Measurements from ENCODE around the gene SRCIN1. TPM values are rescaled to one million over a fixed set of nuclear protein-coding genes. Genes with fewer than 3 reads are reported as not detected.
"Not testable (repeated sequence)": the region's sequence is repeated elsewhere in the genome, so short reads cannot be mapped to it uniquely, and the experiment has no call there.

The SRCIN1 gene
- polyA plus RNA-seq, 1 donor, result 7.6 TPM

- no CpG with 5 or more reads among the region's 80 CpGs for WGBS (ENCODE audit: insufficient coverage, low lambda C conversion rate)
- H3K27me3 ChIP-seq (ENCODE audit: control insufficient read depth, insufficient read depth, low read length), result peaks cover 30% of the 10 kb centered on the region
- H3K36me3 ChIP-seq (ENCODE audit: control insufficient read depth, insufficient read depth, low read length), result peaks cover 3% of the 10 kb centered on the region
- H3K27ac ChIP-seq (ENCODE audit: low read length), result no peak overlapping the region
- peaks cover 10% of the 10 kb centered on the region for H3K4me1 ChIP-seq (ENCODE audit: control insufficient read depth, insufficient read depth, low read length)
- peak in 1 of 2 donors; percentile 32 for DNase-seq
- peak overlapping the region; percentile 7 for H3K4me3 ChIP-seq (ENCODE audit: low read length)
- H3K9me3 ChIP-seq (ENCODE audit: control insufficient read depth, low read depth, low read length), result peaks cover 3% of the 10 kb centered on the region
These were observed 95.9 kb downstream of the SRCIN1 start for GRCh38 chr17:38509772-38510420.

- WGBS (ENCODE audit: insufficient coverage, low lambda C conversion rate), result no CpG with 5 or more reads among the region's 27 CpGs
- H3K4me3 ChIP-seq (ENCODE audit: low read length), result peak overlapping the region; percentile 7
- H3K9me3 ChIP-seq (ENCODE audit: control insufficient read depth, low read depth, low read length), result peaks cover 3% of the 10 kb centered on the region
- no peak overlapping the region for H3K27ac ChIP-seq (ENCODE audit: low read length)
- DNase-seq, result peak; percentile 78 to 83
- peaks cover 6% of the 10 kb centered on the region for H3K36me3 ChIP-seq (ENCODE audit: control insufficient read depth, insufficient read depth, low read length)
- peaks cover 10% of the 10 kb centered on the region for H3K4me1 ChIP-seq (ENCODE audit: control insufficient read depth, insufficient read depth, low read length)
- H3K27me3 ChIP-seq (ENCODE audit: control insufficient read depth, insufficient read depth, low read length), result peaks cover 30% of the 10 kb centered on the region
These were observed 96.6 kb downstream of the SRCIN1 start for GRCh38 chr17:38508954-38509771.

- Histone ChIP-seq H3K9me3 (ENCODE audit: control insufficient read depth, low read depth, low read length) (peaks cover 3% of the 10 kb centered on the region), H3K4me3 (ENCODE audit: low read length) (no peak overlapping the region), H3K4me1 (ENCODE audit: control insufficient read depth, insufficient read depth, low read length) (peaks cover 10% of the 10 kb centered on the region), H3K36me3 (ENCODE audit: control insufficient read depth, insufficient read depth, low read length) (peaks cover 6% of the 10 kb centered on the region), H3K27me3 (ENCODE audit: control insufficient read depth, insufficient read depth, low read length) (peaks cover 30% of the 10 kb centered on the region), H3K27ac (ENCODE audit: low read length) (no peak overlapping the region)
- WGBS (ENCODE audit: insufficient coverage, low lambda C conversion rate), result no CpG with 5 or more reads among the region's 6 CpGs
- no peak for DNase-seq
These were observed 97.2 kb downstream of the SRCIN1 start for GRCh38 chr17:38508570-38508950.

GRCh38 chr17:38507921-38508569 lies 97.7 kb downstream of the SRCIN1 start:
- Histone ChIP-seq H3K36me3 (ENCODE audit: control insufficient read depth, insufficient read depth, low read length) (peaks cover 6% of the 10 kb centered on the region), H3K4me1 (ENCODE audit: control insufficient read depth, insufficient read depth, low read length) (peaks cover 10% of the 10 kb centered on the region), H3K27ac (ENCODE audit: low read length) (no peak overlapping the region), H3K4me3 (ENCODE audit: low read length) (no peak overlapping the region), H3K9me3 (ENCODE audit: control insufficient read depth, low read depth, low read length) (peaks cover 3% of the 10 kb centered on the region), H3K27me3 (ENCODE audit: control insufficient read depth, insufficient read depth, low read length) (peaks cover 30% of the 10 kb centered on the region)
- no CpG with 5 or more reads among the region's 3 CpGs for WGBS (ENCODE audit: insufficient coverage, low lambda C conversion rate)
- no peak for DNase-seq

GRCh38 chr17:38507436-38507835 lies 98.3 kb downstream of the SRCIN1 start:
- Histone ChIP-seq H3K36me3 (ENCODE audit: control insufficient read depth, insufficient read depth, low read length) (peaks cover 6% of the 10 kb centered on the region), H3K27me3 (ENCODE audit: control insufficient read depth, insufficient read depth, low read length) (peaks cover 27% of the 10 kb centered on the region), H3K27ac (ENCODE audit: low read length) (no peak overlapping the region), H3K9me3 (ENCODE audit: control insufficient read depth, low read depth, low read length) (peaks cover 3% of the 10 kb centered on the region), H3K4me1 (ENCODE audit: control insufficient read depth, insufficient read depth, low read length) (peaks cover 10% of the 10 kb centered on the region), H3K4me3 (ENCODE audit: low read length) (no peak overlapping the region)
- no CpG with 5 or more reads among the region's 3 CpGs for WGBS (ENCODE audit: insufficient coverage, low lambda C conversion rate)
- no peak for DNase-seq

GRCh38 chr17:38504216-38504615 lies 101.5 kb downstream of the SRCIN1 start:
- Histone ChIP-seq H3K27ac (ENCODE audit: low read length) (no peak overlapping the region), H3K36me3 (ENCODE audit: control insufficient read depth, insufficient read depth, low read length) (peaks cover 9% of the 10 kb centered on the region), H3K9me3 (ENCODE audit: control insufficient read depth, low read depth, low read length) (no peaks in the 10 kb centered on the region), H3K4me1 (ENCODE audit: control insufficient read depth, insufficient read depth, low read length) (no peaks in the 10 kb centered on the region), H3K27me3 (ENCODE audit: control insufficient read depth, insufficient read depth, low read length) (peaks cover 2% of the 10 kb centered on the region), H3K4me3 (ENCODE audit: low read length) (no peak overlapping the region)
- DNase-seq, result no peak
- WGBS (ENCODE audit: insufficient coverage, low lambda C conversion rate), result no CpG with 5 or more reads among the region's 14 CpGs

GRCh38 chr17:38503286-38503913 lies 102.4 kb downstream of the SRCIN1 start:
- not testable (repeated sequence) for H3K36me3 ChIP-seq (ENCODE audit: control insufficient read depth, insufficient read depth, low read length); H3K9me3 ChIP-seq (ENCODE audit: control insufficient read depth, low read depth, low read length); H3K4me1 ChIP-seq (ENCODE audit: control insufficient read depth, insufficient read depth, low read length); H3K4me3 ChIP-seq (ENCODE audit: low read length); DNase-seq; H3K27ac ChIP-seq (ENCODE audit: low read length); H3K27me3 ChIP-seq (ENCODE audit: control insufficient read depth, insufficient read depth, low read length)
- WGBS (ENCODE audit: insufficient coverage, low lambda C conversion rate), result no CpG with 5 or more reads among the region's 15 CpGs

- H3K27me3 ChIP-seq (ENCODE audit: control insufficient read depth, insufficient read depth, low read length); H3K4me3 ChIP-seq (ENCODE audit: low read length); H3K4me1 ChIP-seq (ENCODE audit: control insufficient read depth, insufficient read depth, low read length); DNase-seq; H3K9me3 ChIP-seq (ENCODE audit: control insufficient read depth, low read depth, low read length); H3K27ac ChIP-seq (ENCODE audit: low read length): not testable (repeated sequence)
- peaks cover 10% of the 10 kb centered on the region for H3K36me3 ChIP-seq (ENCODE audit: control insufficient read depth, insufficient read depth, low read length)
- no CpG with 5 or more reads among the region's 2 CpGs for WGBS (ENCODE audit: insufficient coverage, low lambda C conversion rate)
These were observed 104.0 kb downstream of the SRCIN1 start for GRCh38 chr17:38501718-38502117.

GRCh38 chr17:38499230-38499629 lies 106.5 kb downstream of the SRCIN1 start:
- H3K4me1 ChIP-seq (ENCODE audit: control insufficient read depth, insufficient read depth, low read length); H3K27me3 ChIP-seq (ENCODE audit: control insufficient read depth, insufficient read depth, low read length); H3K9me3 ChIP-seq (ENCODE audit: control insufficient read depth, low read depth, low read length); H3K27ac ChIP-seq (ENCODE audit: low read length); H3K36me3 ChIP-seq (ENCODE audit: control insufficient read depth, insufficient read depth, low read length); DNase-seq; H3K4me3 ChIP-seq (ENCODE audit: low read length): not testable (repeated sequence)
- WGBS (ENCODE audit: insufficient coverage, low lambda C conversion rate), result no CpG with 5 or more reads among the region's 10 CpGs

GRCh38 chr17:38498353-38498752 lies 107.4 kb downstream of the SRCIN1 start:
- DNase-seq, result no peak
- Histone ChIP-seq H3K4me3 (ENCODE audit: low read length) (no peak overlapping the region), H3K27me3 (ENCODE audit: control insufficient read depth, insufficient read depth, low read length) (no peaks in the 10 kb centered on the region), H3K4me1 (ENCODE audit: control insufficient read depth, insufficient read depth, low read length) (no peaks in the 10 kb centered on the region), H3K9me3 (ENCODE audit: control insufficient read depth, low read depth, low read length) (no peaks in the 10 kb centered on the region), H3K27ac (ENCODE audit: low read length) (no peak overlapping the region), H3K36me3 (ENCODE audit: control insufficient read depth, insufficient read depth, low read length) (peaks cover 18% of the 10 kb centered on the region)
- WGBS (ENCODE audit: insufficient coverage, low lambda C conversion rate), result no CpG with 5 or more reads among the region's 14 CpGs
